GM10266 (cell line): Measurements from ENCODE around the gene ANKRD9.

Experiments
- DNase-seq: peaks from one replicate; pipeline ENCODE4 v3.0.0; 2012; ENCODE audit errors: extremely low spot score
- TF ChIP-seq, protein P1 (sequence below): IDR thresholded peaks from 2 replicates; pipeline ENCODE4 v1.5.1; 2012; ENCODE audit warnings: mild to moderate bottlenecking, low read depth; ENCODE audit not compliant: control insufficient read depth, insufficient read depth; ENCODE audit errors: missing control alignments

Gene ANKRD9

DNA sequence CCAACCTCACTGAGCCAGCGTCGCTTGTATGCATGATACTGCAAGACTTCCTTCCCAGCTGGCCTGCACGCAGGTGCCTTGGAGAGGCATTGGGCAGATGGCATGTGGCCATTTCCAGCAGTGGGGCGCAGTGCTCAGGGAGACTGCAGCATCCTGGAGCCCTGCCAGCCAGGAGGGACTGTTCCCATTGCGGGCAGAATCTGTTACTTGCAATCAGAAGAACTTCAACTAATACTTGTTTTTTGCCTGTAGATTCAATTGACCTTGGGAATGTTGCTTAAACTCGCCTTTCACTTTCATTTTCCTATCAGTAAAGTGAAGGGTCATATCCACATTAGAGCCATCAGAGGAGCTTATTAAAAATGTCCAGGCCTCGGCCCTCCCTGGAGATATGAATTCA is 29.8 kb downstream of the ANKRD9 start:
- TF ChIP-seq, protein P1, sequence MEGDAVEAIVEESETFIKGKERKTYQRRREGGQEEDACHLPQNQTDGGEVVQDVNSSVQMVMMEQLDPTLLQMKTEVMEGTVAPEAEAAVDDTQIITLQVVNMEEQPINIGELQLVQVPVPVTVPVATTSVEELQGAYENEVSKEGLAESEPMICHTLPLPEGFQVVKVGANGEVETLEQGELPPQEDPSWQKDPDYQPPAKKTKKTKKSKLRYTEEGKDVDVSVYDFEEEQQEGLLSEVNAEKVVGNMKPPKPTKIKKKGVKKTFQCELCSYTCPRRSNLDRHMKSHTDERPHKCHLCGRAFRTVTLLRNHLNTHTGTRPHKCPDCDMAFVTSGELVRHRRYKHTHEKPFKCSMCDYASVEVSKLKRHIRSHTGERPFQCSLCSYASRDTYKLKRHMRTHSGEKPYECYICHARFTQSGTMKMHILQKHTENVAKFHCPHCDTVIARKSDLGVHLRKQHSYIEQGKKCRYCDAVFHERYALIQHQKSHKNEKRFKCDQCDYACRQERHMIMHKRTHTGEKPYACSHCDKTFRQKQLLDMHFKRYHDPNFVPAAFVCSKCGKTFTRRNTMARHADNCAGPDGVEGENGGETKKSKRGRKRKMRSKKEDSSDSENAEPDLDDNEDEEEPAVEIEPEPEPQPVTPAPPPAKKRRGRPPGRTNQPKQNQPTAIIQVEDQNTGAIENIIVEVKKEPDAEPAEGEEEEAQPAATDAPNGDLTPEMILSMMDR = no peak
- no peak for DNase-seq

DNA sequence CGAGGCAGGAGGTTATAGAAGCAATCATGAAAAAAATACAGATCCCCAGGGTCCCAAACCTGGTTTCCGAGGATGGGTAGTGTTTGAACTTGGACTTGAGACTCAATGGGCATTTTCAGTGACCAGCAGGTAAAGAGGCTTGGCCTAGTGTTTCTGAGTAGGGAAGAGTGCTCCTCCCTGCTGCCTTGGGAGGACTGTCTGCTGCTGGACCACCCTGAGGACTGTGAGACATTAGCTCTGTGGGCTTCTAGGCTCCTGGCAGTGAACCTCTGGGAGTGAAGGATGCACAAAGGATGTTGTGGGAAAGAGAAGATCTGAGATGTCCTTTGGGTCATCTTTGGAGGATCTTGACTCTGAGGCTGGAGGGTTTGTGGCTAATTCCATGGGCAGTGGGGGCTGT is 30.5 kb downstream of the ANKRD9 start:
- TF ChIP-seq, protein P1 = no peak
- no peak for DNase-seq

DNA sequence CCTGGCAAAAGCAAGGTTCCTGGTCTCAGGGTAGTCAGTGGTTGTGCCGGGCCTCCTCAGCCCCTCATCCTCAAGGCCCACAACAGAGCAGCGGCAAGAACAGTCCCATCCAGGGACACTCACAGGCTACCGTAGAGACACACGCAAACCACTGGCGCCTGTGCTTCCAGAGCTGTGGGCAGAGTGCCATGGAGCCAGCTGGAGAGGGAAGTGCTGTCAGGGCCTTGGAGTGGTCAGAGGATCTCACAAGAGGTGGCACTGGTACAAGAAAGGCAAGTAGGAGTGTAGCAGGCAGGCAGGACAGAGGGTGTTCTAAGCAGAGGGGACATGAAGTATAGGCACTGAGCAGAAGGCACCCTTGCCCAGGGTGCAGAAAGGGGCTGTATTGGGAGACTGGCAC is 34.6 kb downstream of the ANKRD9 start:
- DNase-seq = no peak
- TF ChIP-seq, protein P1 = no peak

DNA sequence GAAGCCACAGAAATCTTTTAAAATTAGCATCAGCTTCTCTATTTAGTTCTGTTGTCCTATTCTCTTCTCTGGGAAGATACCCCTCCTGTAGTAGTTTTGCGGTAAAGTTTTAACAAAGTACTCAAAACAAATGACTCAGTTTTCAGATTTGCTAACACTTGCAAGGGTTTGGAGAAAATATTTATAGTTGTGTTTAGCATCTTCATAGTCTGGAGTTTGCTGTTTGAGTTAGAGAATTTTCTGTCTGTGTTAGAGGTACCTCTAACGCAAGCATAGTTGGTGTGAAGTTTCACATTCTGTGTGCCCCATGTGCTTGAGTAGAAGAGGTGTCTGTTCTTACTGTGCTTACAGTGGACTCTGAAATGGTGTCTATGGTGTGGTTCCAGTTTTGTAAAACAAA is 36.0 kb downstream of the ANKRD9 start:
- TF ChIP-seq, protein P1 = no peak
- no peak for DNase-seq

DNA sequence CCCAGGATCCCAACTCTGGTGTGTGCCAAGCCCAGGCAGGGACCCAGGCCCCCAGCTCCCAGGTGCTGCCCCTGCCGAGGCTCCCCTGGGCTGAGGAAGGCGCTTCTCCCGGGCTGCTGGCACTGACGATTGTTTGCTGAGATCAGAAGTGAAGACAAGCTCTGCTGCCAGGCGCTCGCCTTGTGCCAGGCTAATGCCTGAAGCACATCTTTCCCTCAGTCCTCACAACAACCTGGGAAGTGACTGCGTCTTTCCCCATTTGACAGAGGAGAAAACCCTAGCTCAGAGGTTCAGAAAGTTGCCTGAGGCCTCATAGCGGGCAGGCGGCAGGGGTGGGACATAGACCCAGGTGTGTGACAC is 36.8 kb downstream of the ANKRD9 start:
- TF ChIP-seq, protein P1 = no peak
- DNase-seq = no peak

DNA sequence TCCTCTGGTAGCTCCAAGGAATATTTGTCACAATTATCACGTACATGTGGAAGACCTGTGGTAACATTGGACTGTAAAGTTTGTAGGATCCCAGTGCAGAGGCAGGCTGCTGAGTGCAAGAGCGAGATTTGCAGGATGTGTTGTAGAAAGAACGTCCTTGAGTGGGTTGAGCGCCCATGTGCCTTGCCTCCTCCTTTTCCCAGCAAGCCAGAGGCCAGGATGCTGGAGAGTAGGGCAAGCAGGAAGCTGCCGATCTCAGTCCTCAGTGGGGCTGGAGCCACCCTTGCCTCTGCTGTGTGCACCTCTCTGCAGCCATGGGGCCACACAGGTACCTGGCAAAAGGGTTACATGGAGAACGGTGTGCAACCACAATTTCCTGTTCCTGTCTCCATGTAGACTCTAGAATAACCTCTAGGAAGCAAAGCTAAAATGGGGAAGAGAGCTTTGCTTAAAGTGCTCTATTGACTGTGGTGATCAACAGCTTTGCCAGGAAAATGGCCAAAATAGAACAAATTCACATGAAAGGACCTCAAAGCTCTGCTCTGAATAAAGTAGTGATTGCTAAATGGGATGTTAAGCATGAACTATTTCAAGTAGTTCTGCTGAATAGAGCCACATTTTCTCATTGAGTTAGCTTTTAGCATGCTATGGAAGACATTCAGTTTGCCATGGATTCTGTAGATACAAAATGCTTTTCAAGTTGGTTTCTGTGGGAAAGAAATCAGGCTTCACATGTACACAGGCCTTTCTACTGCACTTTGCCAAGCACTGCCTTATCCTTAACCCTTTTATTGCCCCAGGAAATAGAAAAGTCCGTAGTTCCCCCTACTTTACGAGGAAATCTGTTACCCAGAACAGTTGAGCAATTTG is 37.4 kb downstream of the ANKRD9 start:
- TF ChIP-seq, protein P1 = no peak
- no peak for DNase-seq

DNA sequence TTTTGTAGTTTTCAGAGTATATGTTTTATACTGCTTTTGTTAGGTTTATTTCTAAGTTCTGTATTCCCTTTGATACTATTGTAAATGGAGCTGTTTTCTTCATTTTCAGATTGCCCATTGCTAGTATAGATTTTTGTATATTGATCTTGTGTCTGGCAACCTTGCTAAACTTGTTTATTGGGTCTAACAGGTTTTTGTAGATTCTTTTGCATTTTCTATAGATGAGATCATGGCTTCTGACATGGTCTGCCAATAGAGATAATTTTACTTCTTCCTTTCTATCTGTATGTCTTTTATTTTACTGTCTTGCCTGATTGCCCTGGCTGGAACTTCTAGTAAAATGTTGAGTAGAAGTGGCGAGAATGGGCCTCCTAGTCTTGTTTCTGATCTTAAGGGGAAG is 40.3 kb downstream of the ANKRD9 start:
- DNase-seq = no peak
- TF ChIP-seq, protein P1 = no peak
